ENCODE measurements around the gene GAL3ST2.

- TF ChIP-seq CTCF (IDR thresholded peaks at IDR 0.05; ENCODE audit: low read depth, low read length, poor library complexity, severe bottlenecking) = no peak
- TF ChIP-seq EZH2phosphoT487 (IDR thresholded peaks at IDR 0.05; ENCODE audit: borderline replicate concordance, low read length) = no peak
Observed at GRCh38 chr2:241770936-241771285, 5.7 kb upstream of the GAL3ST2 start.

Data from DOHH2 (cell line).